ENCODE data around the gene DPH1.

Gene DPH1

DNA sequence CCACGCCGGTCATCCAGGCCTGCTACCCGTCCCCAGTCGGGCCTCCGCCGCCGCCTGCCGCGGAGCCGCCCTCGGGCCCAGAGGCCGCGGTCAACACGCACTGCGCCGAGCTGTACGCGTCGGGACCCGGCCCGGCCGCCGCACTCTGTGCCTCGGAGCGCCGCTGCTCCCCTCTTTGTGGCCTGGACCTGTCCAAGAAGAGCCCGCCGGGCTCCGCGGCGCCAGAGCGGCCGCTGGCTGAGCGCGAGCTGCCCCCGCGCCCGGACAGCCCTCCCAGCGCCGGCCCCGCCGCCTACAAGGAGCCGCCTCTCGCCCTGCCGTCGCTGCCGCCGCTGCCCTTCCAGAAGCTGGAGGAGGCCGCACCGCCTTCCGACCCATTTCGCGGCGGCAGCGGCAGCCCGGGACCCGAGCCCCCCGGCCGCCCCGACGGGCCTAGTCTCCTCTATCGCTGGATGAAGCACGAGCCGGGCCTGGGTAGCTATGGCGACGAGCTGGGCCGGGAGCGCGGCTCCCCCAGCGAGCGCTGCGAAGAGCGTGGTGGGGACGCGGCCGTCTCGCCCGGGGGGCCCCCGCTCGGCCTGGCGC is 27.3 kb downstream of the DPH1 start:
- no peak for TF ChIP-seq ZFX (IDR thresholded peaks at IDR 0.05)
- TF ChIP-seq, protein P1, sequence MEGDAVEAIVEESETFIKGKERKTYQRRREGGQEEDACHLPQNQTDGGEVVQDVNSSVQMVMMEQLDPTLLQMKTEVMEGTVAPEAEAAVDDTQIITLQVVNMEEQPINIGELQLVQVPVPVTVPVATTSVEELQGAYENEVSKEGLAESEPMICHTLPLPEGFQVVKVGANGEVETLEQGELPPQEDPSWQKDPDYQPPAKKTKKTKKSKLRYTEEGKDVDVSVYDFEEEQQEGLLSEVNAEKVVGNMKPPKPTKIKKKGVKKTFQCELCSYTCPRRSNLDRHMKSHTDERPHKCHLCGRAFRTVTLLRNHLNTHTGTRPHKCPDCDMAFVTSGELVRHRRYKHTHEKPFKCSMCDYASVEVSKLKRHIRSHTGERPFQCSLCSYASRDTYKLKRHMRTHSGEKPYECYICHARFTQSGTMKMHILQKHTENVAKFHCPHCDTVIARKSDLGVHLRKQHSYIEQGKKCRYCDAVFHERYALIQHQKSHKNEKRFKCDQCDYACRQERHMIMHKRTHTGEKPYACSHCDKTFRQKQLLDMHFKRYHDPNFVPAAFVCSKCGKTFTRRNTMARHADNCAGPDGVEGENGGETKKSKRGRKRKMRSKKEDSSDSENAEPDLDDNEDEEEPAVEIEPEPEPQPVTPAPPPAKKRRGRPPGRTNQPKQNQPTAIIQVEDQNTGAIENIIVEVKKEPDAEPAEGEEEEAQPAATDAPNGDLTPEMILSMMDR (conservative IDR thresholded peaks at IDR 0.05) = no peak
- no peak overlapping the region for H3K27ac ChIP-seq

DNA sequence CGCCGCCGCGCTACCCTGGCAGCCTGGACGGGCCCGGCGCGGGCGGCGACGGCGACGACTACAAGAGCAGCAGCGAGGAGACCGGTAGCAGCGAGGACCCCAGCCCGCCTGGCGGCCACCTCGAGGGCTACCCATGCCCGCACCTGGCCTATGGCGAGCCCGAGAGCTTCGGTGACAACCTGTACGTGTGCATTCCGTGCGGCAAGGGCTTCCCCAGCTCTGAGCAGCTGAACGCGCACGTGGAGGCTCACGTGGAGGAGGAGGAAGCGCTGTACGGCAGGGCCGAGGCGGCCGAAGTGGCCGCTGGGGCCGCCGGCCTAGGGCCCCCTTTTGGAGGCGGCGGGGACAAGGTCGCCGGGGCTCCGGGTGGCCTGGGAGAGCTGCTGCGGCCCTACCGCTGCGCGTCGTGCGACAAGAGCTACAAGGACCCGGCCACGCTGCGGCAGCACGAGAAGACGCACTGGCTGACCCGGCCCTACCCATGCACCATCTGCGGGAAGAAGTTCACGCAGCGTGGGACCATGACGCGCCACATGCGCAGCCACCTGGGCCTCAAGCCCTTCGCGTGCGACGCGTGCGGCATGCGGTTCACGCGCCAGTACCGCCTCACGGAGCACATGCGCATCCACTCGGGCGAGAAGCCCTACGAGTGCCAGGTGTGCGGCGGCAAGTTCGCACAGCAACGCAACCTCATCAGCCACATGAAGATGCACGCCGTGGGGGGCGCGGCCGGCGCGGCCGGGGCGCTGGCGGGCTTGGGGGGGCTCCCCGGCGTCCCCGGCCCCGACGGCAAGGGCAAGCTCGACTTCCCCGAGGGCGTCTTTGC is 28.0 kb downstream of the DPH1 start:
- no peak overlapping the region for H3K27ac ChIP-seq
- TF ChIP-seq, protein P1 (conservative IDR thresholded peaks at IDR 0.05) = no peak
- no peak for TF ChIP-seq ZFX (IDR thresholded peaks at IDR 0.05)

DNA sequence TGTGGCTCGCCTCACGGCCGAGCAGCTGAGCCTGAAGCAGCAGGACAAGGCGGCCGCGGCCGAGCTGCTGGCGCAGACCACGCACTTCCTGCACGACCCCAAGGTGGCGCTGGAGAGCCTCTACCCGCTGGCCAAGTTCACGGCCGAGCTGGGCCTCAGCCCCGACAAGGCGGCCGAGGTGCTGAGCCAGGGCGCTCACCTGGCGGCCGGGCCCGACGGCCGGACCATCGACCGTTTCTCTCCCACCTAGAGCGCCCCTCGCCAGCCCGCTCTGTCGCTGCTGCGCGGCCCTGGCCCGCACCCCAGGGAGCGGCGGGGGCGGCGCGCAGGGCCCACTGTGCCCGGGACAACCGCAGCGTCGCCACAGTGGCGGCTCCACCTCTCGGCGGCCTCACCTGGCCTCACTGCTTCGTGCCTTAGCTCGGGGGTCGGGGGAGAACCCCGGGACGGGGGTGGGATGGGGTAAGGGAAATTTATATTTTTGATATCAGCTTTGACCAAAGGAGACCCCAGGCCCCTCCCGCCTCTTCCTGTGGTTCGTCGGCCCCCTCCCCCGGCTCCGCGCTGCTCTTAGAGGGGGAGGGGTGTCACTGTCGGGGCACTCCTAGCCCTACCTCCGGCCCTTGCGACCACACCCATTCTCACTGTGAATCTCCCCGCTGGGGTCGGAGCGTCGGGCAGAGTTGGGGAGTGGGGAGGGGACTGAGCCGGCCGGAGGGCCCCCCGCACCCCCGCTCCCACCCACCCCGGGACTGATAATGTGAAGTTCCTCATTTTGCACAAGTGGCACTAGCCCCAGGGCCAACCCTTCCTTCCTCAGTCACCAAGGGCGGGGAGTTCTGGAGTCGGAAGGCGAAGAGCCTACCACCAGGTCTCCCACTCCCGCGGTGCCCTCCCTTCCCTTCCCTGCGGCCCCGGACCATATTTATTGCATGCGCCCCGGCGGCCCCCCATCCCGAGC is 28.9 kb downstream of the DPH1 start:
- TF ChIP-seq, protein P1 (conservative IDR thresholded peaks at IDR 0.05) = peak; percentile 90
- TF ChIP-seq ZFX (IDR thresholded peaks at IDR 0.05) = no peak
- no peak overlapping the region for H3K27ac ChIP-seq

DNA sequence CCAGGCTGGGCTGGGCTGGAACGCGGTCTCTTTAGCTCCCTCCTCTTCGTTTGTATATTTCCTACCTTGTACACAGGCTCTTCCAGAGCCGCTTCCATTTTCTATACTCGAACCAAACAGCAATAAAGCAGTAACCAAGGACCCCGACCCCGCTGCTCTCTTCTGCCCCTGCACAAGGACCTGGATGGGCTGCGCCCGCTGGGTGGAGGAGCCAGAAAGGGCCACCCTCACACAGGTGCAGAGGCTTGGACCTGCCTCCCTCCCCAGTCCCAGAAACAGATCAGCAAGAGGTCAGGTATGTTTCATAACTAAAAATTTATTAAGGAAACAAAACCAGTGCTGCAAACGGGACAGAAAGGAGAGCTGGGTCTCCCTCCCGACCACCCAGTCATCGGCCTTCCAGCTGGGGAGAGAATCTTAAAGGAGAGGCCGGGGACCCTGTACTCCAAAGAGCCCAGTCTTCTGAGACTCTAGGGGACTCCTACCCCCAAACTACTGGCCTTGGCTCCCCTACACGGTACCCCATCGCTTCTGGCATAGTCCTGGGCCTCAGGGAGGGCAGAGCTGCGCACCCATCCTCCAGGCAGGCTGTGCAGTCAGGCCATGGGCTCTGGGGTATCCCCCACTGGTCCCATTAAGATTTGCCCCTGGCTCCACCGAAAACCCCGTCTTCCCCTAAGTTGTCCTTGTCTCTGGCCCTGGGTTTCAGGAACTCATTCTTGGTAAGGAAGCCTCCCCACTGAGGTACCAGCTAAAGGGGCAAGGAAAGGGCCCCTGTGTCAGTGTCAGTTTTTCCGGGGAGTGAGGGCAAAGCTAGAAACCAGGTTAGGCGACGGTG is 29.8 kb downstream of the DPH1 start:
- TF ChIP-seq, protein P1 (conservative IDR thresholded peaks at IDR 0.05) = no peak
- TF ChIP-seq ZFX (IDR thresholded peaks at IDR 0.05) = no peak
- no peak overlapping the region for H3K27ac ChIP-seq

DNA sequence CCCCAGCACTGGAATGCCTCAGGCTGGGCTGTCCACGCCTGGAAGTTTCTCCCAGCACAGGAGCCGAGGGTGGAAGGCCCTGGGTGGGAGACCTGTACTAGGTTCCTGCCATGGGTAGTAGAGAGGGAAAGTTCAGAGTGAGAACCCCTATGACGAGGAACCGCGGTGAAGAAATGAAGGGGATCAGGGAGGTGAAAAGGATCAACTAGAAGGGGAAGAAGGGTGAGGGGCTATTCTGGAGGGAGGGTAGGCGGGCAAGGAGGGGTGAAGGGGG is 30.4 kb downstream of the DPH1 start:
- no peak overlapping the region for H3K27ac ChIP-seq
- TF ChIP-seq, protein P1 (conservative IDR thresholded peaks at IDR 0.05) = no peak
- TF ChIP-seq ZFX (IDR thresholded peaks at IDR 0.05) = no peak

DNA sequence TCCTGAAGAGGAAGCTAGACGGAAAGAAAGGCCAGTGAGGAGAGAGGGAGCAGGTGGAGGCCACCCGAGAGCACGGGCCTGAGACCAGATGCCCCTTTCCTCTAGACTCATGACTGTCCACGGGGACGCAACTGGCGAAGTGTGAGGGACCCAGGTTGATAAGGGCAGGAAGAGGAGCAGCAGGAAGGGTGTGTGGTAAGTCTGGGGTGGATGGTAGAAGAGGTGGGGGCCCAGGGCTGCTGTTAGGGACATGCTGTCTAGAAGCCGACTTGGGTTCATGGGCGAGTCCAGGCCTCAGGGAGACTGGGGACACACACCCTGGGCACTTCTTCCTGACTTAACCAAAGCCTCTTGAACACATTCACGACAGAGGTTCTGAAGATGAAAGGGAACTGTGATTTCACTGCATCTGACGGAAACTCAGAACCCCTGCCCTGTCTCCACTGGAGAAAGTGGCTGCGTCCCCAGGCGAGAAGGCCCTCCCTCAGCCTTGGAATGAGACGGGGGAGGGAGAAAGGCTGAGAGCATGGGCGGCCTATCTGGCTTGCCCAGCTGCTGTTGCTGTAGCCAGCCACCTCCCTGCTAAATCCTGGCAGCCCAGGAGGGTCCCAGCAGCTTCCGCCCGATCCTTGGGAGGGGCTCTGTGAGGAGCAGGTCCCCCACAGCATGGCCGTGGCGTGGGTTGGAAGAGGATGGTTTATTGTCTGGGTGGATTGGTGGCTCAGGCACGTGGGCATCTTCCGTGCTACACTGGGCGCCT is 30.9 kb downstream of the DPH1 start:
- H3K27ac ChIP-seq = no peak overlapping the region
- TF ChIP-seq, protein P1 (conservative IDR thresholded peaks at IDR 0.05) = no peak
- TF ChIP-seq ZFX (IDR thresholded peaks at IDR 0.05) = no peak

Data from C4-2B (cell line).